H9 (cell line): ENCODE data around the gene PTBP3. TPM values are rescaled to one million over a fixed set of nuclear protein-coding genes. Genes with fewer than 3 reads are reported as not detected.

ENCODE experiments used
- DNase-seq: peaks from one replicate; pipeline ENCODE4 v3.0.0-alpha.2; 2017
- H2AFZ ChIP-seq: one replicate; pipeline ENCODE4 v1.6.1; 2013; ENCODE audit warnings: mild to moderate bottlenecking, low read length, control low read depth, moderate library complexity
- H2AK5ac ChIP-seq: 2 replicates; pipeline ENCODE4 v1.6.1; 2013; ENCODE audit warnings: low read length, control low read depth, mixed read lengths; ENCODE audit not compliant: insufficient read length
- H2BK120ac ChIP-seq: one replicate; pipeline ENCODE4 v1.6.1; 2013; ENCODE audit warnings: low read depth, mild to moderate bottlenecking, low read length, control low read depth, inconsistent platforms; ENCODE audit not compliant: poor library complexity, severe bottlenecking
- H2BK12ac ChIP-seq: 2 replicates; pipeline ENCODE4 v1.6.1; 2013; ENCODE audit warnings: low read length, control low read depth, mixed read lengths, low read depth; ENCODE audit not compliant: insufficient read length
- H2BK15ac ChIP-seq: 2 replicates; pipeline ENCODE4 v1.6.1; 2013; ENCODE audit warnings: low read depth, low read length, control low read depth
- H2BK20ac ChIP-seq: one replicate; pipeline ENCODE4 v1.6.1; 2013; ENCODE audit warnings: low read depth, mild to moderate bottlenecking, low read length, control low read depth, inconsistent platforms; ENCODE audit not compliant: poor library complexity, severe bottlenecking
- H2BK5ac ChIP-seq: 2 replicates; pipeline ENCODE4 v1.6.1; 2013; ENCODE audit warnings: low read length, control low read depth, mixed read lengths; ENCODE audit not compliant: insufficient read length
- H3K14ac ChIP-seq: 2 replicates; pipeline ENCODE4 v1.6.1; 2013; ENCODE audit warnings: low read length, control low read depth; ENCODE audit not compliant: insufficient read depth
- H3K18ac ChIP-seq: 2 replicates; pipeline ENCODE4 v1.6.1; 2013; ENCODE audit warnings: low read depth, mild to moderate bottlenecking, mixed read lengths, low read length, control low read depth; ENCODE audit not compliant: insufficient read length
- H3K23ac ChIP-seq: 2 replicates; pipeline ENCODE4 v1.6.1; 2013; ENCODE audit warnings: low read length, control low read depth, mixed read lengths, low read depth; ENCODE audit not compliant: insufficient read length
- H3K23me2 ChIP-seq: 2 replicates; pipeline ENCODE4 v1.6.1; 2013; ENCODE audit warnings: low read depth, mild to moderate bottlenecking, mixed read lengths, low read length, control low read depth; ENCODE audit not compliant: insufficient read length, poor library complexity, severe bottlenecking
- H3K27ac ChIP-seq: 2 replicates; pipeline ENCODE4 v1.5.1; 2013; ENCODE audit warnings: low read length, control low read depth, mixed read lengths, low read depth; ENCODE audit not compliant: insufficient read length
- H3K27me3 ChIP-seq: 2 replicates; pipeline ENCODE4 v1.6.1; 2013; ENCODE audit warnings: low read length, control low read depth, inconsistent platforms; ENCODE audit not compliant: insufficient read depth
- H3K4ac ChIP-seq: 2 replicates; pipeline ENCODE4 v1.6.1; 2013; ENCODE audit warnings: low read depth, mild to moderate bottlenecking, control low read depth, inconsistent platforms, low read length, moderate library complexity
- H3K4me1 ChIP-seq: 2 replicates; pipeline ENCODE4 v1.6.1; 2013; ENCODE audit warnings: low read length, control low read depth, inconsistent platforms; ENCODE audit not compliant: insufficient read depth
- H3K4me2 ChIP-seq: 2 replicates; pipeline ENCODE4 v1.6.1; 2013; ENCODE audit warnings: low read length, control low read depth, mixed read lengths; ENCODE audit not compliant: insufficient read length, insufficient read depth
- H3K56ac ChIP-seq: 2 replicates; pipeline ENCODE4 v1.6.1; 2013; ENCODE audit warnings: low read depth, mild to moderate bottlenecking, mixed read lengths, low read length, control low read depth; ENCODE audit not compliant: insufficient read length
- H3K79me1 ChIP-seq: 2 replicates; pipeline ENCODE4 v1.6.1; 2013; ENCODE audit warnings: low read depth, mild to moderate bottlenecking, moderate library complexity, low read length, control low read depth, inconsistent platforms; ENCODE audit not compliant: insufficient read depth, poor library complexity, severe bottlenecking
- H3K79me2 ChIP-seq: 2 replicates; pipeline ENCODE4 v1.6.1; 2013; ENCODE audit warnings: low read length, control low read depth, inconsistent platforms; ENCODE audit not compliant: insufficient read depth
- H3K9ac ChIP-seq: 2 replicates; pipeline ENCODE4 v1.6.1; 2013; ENCODE audit warnings: low read length, control low read depth, mixed read lengths; ENCODE audit not compliant: insufficient read length; ENCODE audit errors: extremely low read depth
- H3K9me3 ChIP-seq: one replicate; pipeline ENCODE4 v1.6.1; 2013; ENCODE audit warnings: low read depth, low read length, inconsistent platforms; ENCODE audit not compliant: control insufficient read depth
- H3T11ph ChIP-seq: one replicate; pipeline ENCODE4 v1.6.1; 2013; ENCODE audit warnings: mild to moderate bottlenecking, low read length, control low read depth, inconsistent platforms
- H4K20me1 ChIP-seq: one replicate; pipeline ENCODE4 v1.6.1; 2013; ENCODE audit not compliant: control insufficient read depth, insufficient read length, insufficient read depth
- H4K5ac ChIP-seq: 2 replicates; pipeline ENCODE4 v1.6.1; 2013; ENCODE audit warnings: low read depth, mild to moderate bottlenecking, mixed read lengths, low read length, control low read depth; ENCODE audit not compliant: insufficient read length
- H4K8ac ChIP-seq: replicated peaks from 2 replicates; pipeline ENCODE4 v1.6.1; 2013; ENCODE audit warnings: low read length, control low read depth, mixed read lengths, low read depth; ENCODE audit not compliant: insufficient read length
- H4K91ac ChIP-seq: 2 replicates; pipeline ENCODE4 v1.6.1; 2013; ENCODE audit warnings: low read depth, mild to moderate bottlenecking, moderate library complexity, mixed read lengths, low read length, control low read depth; ENCODE audit not compliant: insufficient read length
- H3K27ac Mint-ChIP-seq, 3 experiments: 2 replicates in 2 of 3; 3 replicates in 1 of 3; pipeline ENCODE4 v1.8.0; 2020 to 2021; ENCODE audit warnings: mixed read lengths in 3 of 3, mild to moderate bottlenecking in 1 of 3, moderate library complexity in 1 of 3
- H3K27me3 Mint-ChIP-seq: 2 replicates; pipeline ENCODE4 v1.8.0; 2021; ENCODE audit warnings: low read depth, mild to moderate bottlenecking, moderate library complexity, mixed read lengths
- H3K36me3 Mint-ChIP-seq, 3 experiments: 2 replicates in 2 of 3; 3 replicates in 1 of 3; pipeline ENCODE4 v1.8.0; 2020 to 2021; ENCODE audit warnings: low read depth in 3 of 3, mixed read lengths in 3 of 3; ENCODE audit not compliant: insufficient read depth in 1 of 3
- H3K4me1 Mint-ChIP-seq, 2 experiments: 2 replicates each; pipeline ENCODE4 v1.8.0; 2020; ENCODE audit warnings: mixed read lengths in 2 of 2
- H3K4me3 Mint-ChIP-seq, 2 experiments: 2 replicates in 1 of 2; 3 replicates in 1 of 2; pipeline ENCODE4 v1.8.0; 2020 to 2021; ENCODE audit warnings: mild to moderate bottlenecking in 2 of 2, mixed read lengths in 2 of 2, moderate library complexity in 1 of 2
- H3K9me3 Mint-ChIP-seq, 2 experiments: 2 replicates in 1 of 2; 3 replicates in 1 of 2; pipeline ENCODE4 v1.8.0; 2020; ENCODE audit warnings: mild to moderate bottlenecking in 2 of 2, mixed read lengths in 2 of 2, moderate library complexity in 1 of 2
- CTCF ChIP-seq: fragments of 200-600 bp; sonication (generic); conservative IDR thresholded peaks from 3 replicates; pipeline ENCODE4 v1.8.0; 2021; ENCODE audit warnings: antibody characterized with exemption, mild to moderate bottlenecking
- WGBS: extraction: QIAGEN DNeasy Blood & Tissue Kit; methylation state at CpG from one replicate; pipeline ENCODE4 v1.1.7; 2013; ENCODE audit warnings: missing lambda C conversion rate, low lambda C conversion rate, mixed read lengths; ENCODE audit not compliant: insufficient read length; ENCODE audit errors: extremely low coverage; 5-methylcytosine and 5-hydroxymethylcytosine counted together
- total RNA-seq: library from RNA; stranded (reverse); gene quantifications from 2 replicates; pipeline ENCODE4 v1.2.1, GENCODE V29; 2021

PTBP3 gene
- total RNA-seq, 1 experiment from 2014 or later: 89.5 TPM

GRCh38 chr9:112378328-112379176, 45.1 kb upstream of the PTBP3 start:
- Mint-ChIP-seq H3K9me3 (no peaks in the 10 kb centered on the region; a peak in 2 of 5 replicates), H3K36me3 (peaks cover 0 to 6% (median 4%) of the 10 kb centered on the region in 3 experiments; a peak in 6 of 7 replicates), H3K4me1 (peaks cover 25 to 29% of the 10 kb centered on the region in 2 experiments), H3K27me3 (no peaks in the 10 kb centered on the region), H3K4me3 (peak overlapping the region; percentile 92 to 93), H3K27ac (peak overlapping the region in 1 of 3 experiments; percentile 99; a peak in 1 of 7 replicates)
- TF ChIP-seq CTCF: no peak
- no peak overlapping the region for H3K56ac ChIP-seq
- no peak overlapping the region for H3T11ph ChIP-seq
- no peak overlapping the region for H4K5ac ChIP-seq
- no peak overlapping the region for H2BK12ac ChIP-seq
- H2AFZ ChIP-seq: no peak overlapping the region
- H3K4me2 ChIP-seq: peak overlapping the region; percentile 87
- H3K4ac ChIP-seq: no peak overlapping the region
- 0 out of 2 replicates have a peak, but pooled peaks cover 1% of the 10 kb centered on the region for H3K79me2 ChIP-seq
- no peaks in the 10 kb centered on the region for H3K79me1 ChIP-seq
- no peak overlapping the region for H2BK120ac ChIP-seq
- no peak overlapping the region for H3K18ac ChIP-seq
- DNase-seq: peak; percentile 36
- H4K20me1 ChIP-seq: no peaks in the 10 kb centered on the region
- H2AK5ac ChIP-seq: no peak overlapping the region
- no peaks in the 10 kb centered on the region for H3K9me3 ChIP-seq
- no peak overlapping the region for H3K9ac ChIP-seq
- no peak overlapping the region for H2BK5ac ChIP-seq
- H3K14ac ChIP-seq: no peak overlapping the region
- no CpG with 5 or more reads among the region's 27 CpGs for whole genome bisulfite sequencing
- H2BK20ac ChIP-seq: no peak overlapping the region
- peaks cover 10% of the 10 kb centered on the region for H3K23me2 ChIP-seq
- H4K91ac ChIP-seq: no peak overlapping the region
- H4K8ac ChIP-seq: no peak overlapping the region
- H3K4me1 ChIP-seq: no peaks in the 10 kb centered on the region; the same call in 1 of the 2 replicates
- H2BK15ac ChIP-seq: no peak overlapping the region
- no peaks in the 10 kb centered on the region for H3K27me3 ChIP-seq
- H3K27ac ChIP-seq: no peak overlapping the region
- no peak overlapping the region for H3K23ac ChIP-seq
